Smooth muscle cell of the brain vasculature (primary cell): ENCODE measurements around the gene LYST.

Experiments
- DNase-seq: peaks from one replicate; pipeline ENCODE4 v3.0.0-alpha.2; 2012; ENCODE audit warnings: low read depth, low spot score

Gene LYST

GRCh38 chr1:235712812-235713211 lies 153.9 kb downstream of the LYST start:
- DNase-seq = no peak

- DNase-seq = no peak
Measured at GRCh38 chr1:235710687-235711086, 156.0 kb downstream of the LYST start.

GRCh38 chr1:235709018-235709417 lies 157.7 kb downstream of the LYST start:
- DNase-seq = no peak

GRCh38 chr1:235708390-235708962 lies 158.2 kb downstream of the LYST start:
- no peak for DNase-seq

GRCh38 chr1:235703506-235703905 lies 163.2 kb downstream of the LYST start:
- DNase-seq = no peak

- no peak for DNase-seq
Measured at GRCh38 chr1:235702412-235702811, 164.3 kb downstream of the LYST start.

GRCh38 chr1:235697508-235697907 lies 169.2 kb downstream of the LYST start:
- DNase-seq = no peak

GRCh38 chr1:235689356-235689755 lies 177.3 kb downstream of the LYST start:
- no peak for DNase-seq

- no peak for DNase-seq
Measured at GRCh38 chr1:235688096-235688495, 178.6 kb downstream of the LYST start.

GRCh38 chr1:235683653-235684052 lies 183.1 kb downstream of the LYST start:
- DNase-seq = no peak

- DNase-seq = no peak
Measured at GRCh38 chr1:235682216-235682615, 184.5 kb downstream of the LYST start.

- DNase-seq = no peak
Measured at GRCh38 chr1:235679644-235680043, 187.1 kb downstream of the LYST start.

- DNase-seq = no peak
Measured at GRCh38 chr1:235679005-235679404, 187.7 kb downstream of the LYST start.

- DNase-seq = no peak
Measured at GRCh38 chr1:235675152-235675890, 191.4 kb downstream of the LYST start.

- no peak for DNase-seq
Measured at GRCh38 chr1:235673981-235674380, 192.7 kb downstream of the LYST start.

GRCh38 chr1:235671992-235672391 lies 194.7 kb downstream of the LYST start:
- DNase-seq = no peak

- DNase-seq = no peak
Measured at GRCh38 chr1:235670157-235670776, 196.4 kb downstream of the LYST start.

GRCh38 chr1:235669277-235669676 lies 197.4 kb downstream of the LYST start:
- DNase-seq = no peak

- DNase-seq = no peak
Measured at GRCh38 chr1:235663628-235664027, 203.1 kb downstream of the LYST start.

- DNase-seq = no peak
Measured at GRCh38 chr1:235661568-235661967, 205.1 kb downstream of the LYST start.

- DNase-seq = no peak
Measured at GRCh38 chr1:235659186-235659771, 207.4 kb downstream of the LYST start.

GRCh38 chr1:235657747-235658526 lies 208.8 kb downstream of the LYST start:
- DNase-seq = no peak
